GM19455 (cell line): ENCODE data around the gene SYVN1.
"Not testable (repeated sequence)": the region's sequence is repeated elsewhere in the genome, so short reads cannot be mapped to it uniquely, and the experiment has no call there.

Experiments
- ATAC-seq: cut with Tn5 transposase; IDR thresholded peaks from one replicate; pipeline ENCODE4 v1.9.1; 2021; ENCODE audit not compliant: unreplicated experiment

Gene SYVN1

GRCh38 chr11:65151331-65151899, 17.1 kb upstream of the SYVN1 start:
- no peak for ATAC-seq

GRCh38 chr11:65150509-65151299, 16.4 kb upstream of the SYVN1 start:
- ATAC-seq: no peak

- not testable (repeated sequence) for ATAC-seq
These were observed 15.8 kb upstream of the SYVN1 start for GRCh38 chr11:65150131-65150508.

- no peak for ATAC-seq
These were observed 14.3 kb upstream of the SYVN1 start for GRCh38 chr11:65148657-65149056.

- ATAC-seq: no peak
These were observed 13.2 kb upstream of the SYVN1 start for GRCh38 chr11:65147352-65148075.

GRCh38 chr11:65141896-65142494, 7.7 kb upstream of the SYVN1 start:
- no peak for ATAC-seq

- ATAC-seq: no peak
These were observed 2.3 kb upstream of the SYVN1 start for GRCh38 chr11:65136515-65137096.

GRCh38 chr11:65135633-65136145, 1.4 kb upstream of the SYVN1 start:
- ATAC-seq: no peak

GRCh38 chr11:65134952-65135632, 773 bp upstream of the SYVN1 start:
- peak; percentile 53 for ATAC-seq

GRCh38 chr11:65133724-65134123, 595 bp downstream of the SYVN1 start:
- ATAC-seq: peak; percentile 2

- ATAC-seq: no peak
These were observed 1.2 kb downstream of the SYVN1 start for GRCh38 chr11:65132988-65133700.

- ATAC-seq: no peak
These were observed 1.9 kb downstream of the SYVN1 start for GRCh38 chr11:65132238-65132987.

- ATAC-seq: no peak
These were observed 2.5 kb downstream of the SYVN1 start for GRCh38 chr11:65131895-65132237.

GRCh38 chr11:65131417-65131776, 2.9 kb downstream of the SYVN1 start:
- ATAC-seq: no peak

- ATAC-seq: no peak
These were observed 3.5 kb downstream of the SYVN1 start for GRCh38 chr11:65130631-65131416.

- ATAC-seq: no peak
These were observed 4.5 kb downstream of the SYVN1 start for GRCh38 chr11:65129649-65130441.

- ATAC-seq: no peak
These were observed 5.9 kb downstream of the SYVN1 start for GRCh38 chr11:65128182-65129145.
